ENCODE results near the gene IGF2BP2. TPM values are rescaled to one million over a fixed set of nuclear protein-coding genes. Genes with fewer than 3 reads are reported as not detected.

IGF2BP2 gene
- total and polyA plus RNA-seq, 10 donors, result 1.1 to 21.1 (median 12.0) TPM

GRCh38 chr3:185594073-185594472 is 230.8 kb downstream of the IGF2BP2 start:
- Histone ChIP-seq H3K27ac (peak overlapping the region in 3 of 8 donors; percentile 6 to 70 (median 70)), H3K27me3 (replicated peaks in 1 of 7) (no peaks in the 10 kb centered on the region), H3K4me3 (no peak overlapping the region), H3K36me3 (peaks cover 0 to 90% (median 26%) of the 10 kb centered on the region in 6 donors), H3K9me3 (no peaks in the 10 kb centered on the region), H3K4me1 (peaks cover 0 to 52% (median 25%) of the 10 kb centered on the region in 6 donors)
- intact Hi-C loops (cut with DNase I; ENCODE audit: low total_unique reads), result no loop called here
- WGBS, 5 donors, result 33 to 52% (median 42%) methylated on average over 3 of the region's 3 CpGs
- DNase-seq, result no peak
- TF ChIP-seq, protein P1, sequence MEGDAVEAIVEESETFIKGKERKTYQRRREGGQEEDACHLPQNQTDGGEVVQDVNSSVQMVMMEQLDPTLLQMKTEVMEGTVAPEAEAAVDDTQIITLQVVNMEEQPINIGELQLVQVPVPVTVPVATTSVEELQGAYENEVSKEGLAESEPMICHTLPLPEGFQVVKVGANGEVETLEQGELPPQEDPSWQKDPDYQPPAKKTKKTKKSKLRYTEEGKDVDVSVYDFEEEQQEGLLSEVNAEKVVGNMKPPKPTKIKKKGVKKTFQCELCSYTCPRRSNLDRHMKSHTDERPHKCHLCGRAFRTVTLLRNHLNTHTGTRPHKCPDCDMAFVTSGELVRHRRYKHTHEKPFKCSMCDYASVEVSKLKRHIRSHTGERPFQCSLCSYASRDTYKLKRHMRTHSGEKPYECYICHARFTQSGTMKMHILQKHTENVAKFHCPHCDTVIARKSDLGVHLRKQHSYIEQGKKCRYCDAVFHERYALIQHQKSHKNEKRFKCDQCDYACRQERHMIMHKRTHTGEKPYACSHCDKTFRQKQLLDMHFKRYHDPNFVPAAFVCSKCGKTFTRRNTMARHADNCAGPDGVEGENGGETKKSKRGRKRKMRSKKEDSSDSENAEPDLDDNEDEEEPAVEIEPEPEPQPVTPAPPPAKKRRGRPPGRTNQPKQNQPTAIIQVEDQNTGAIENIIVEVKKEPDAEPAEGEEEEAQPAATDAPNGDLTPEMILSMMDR (IDR thresholded peaks at IDR 0.05 in 8 of 11, conservative IDR thresholded peaks at IDR 0.05 in 3 of 11), result no peak
- TF ChIP-seq POLR2A (IDR thresholded peaks at IDR 0.05) (no peak), POLR2AphosphoS5 (IDR thresholded peaks at IDR 0.05) (no peak)

Small RNA genes lying within 50 kb of the gene (microRNA-seq; reads per million reads assigned to microRNA genes)
- gene MIR548AQ, result 0 reads per million in 3 donors

Small RNA genes lying within 50 kb of the gene (small RNA-seq; reads per million reads assigned to genes)
- gene AC133473.1, result 0 reads per million in 4 donors
- gene MIR548AQ, result 0 reads per million in 4 donors

Other genes with a start within 250 kb of the IGF2BP2 start
- 10 to 100 TPM; 19.2 to 40.0 (median 34.7) TPM for gene SENP2, start 238.7 kb downstream of the IGF2BP2 start, total RNA-seq
- 1 to 10 TPM; 4.8 to 8.7 (median 5.2) TPM for gene SENP2, start 238.7 kb downstream of the IGF2BP2 start, polyA plus RNA-seq
- gene TRA2B, start 113.0 kb upstream of the IGF2BP2 start, total RNA-seq, result 100 to 1,000 TPM; 136 to 235 (median 147) TPM
- gene TRA2B, start 113.0 kb upstream of the IGF2BP2 start, polyA plus RNA-seq, result 100 to 1,000 TPM; 101 to 113 (median 110) TPM